MM.1S (cell line): ENCODE results near the gene RPA3.

ENCODE experiments used
- DNase-seq: peaks from one replicate; pipeline ENCODE4 v3.0.0-alpha.2; 2015
- H2AFZ ChIP-seq: fragments of 300-600 bp; sonication (generic); 2 replicates; pipeline ENCODE4 v1.6.0; 2016; ENCODE audit warnings: antibody characterized with exemption, low read length
- H3F3A ChIP-seq: fragments of 300-600 bp; sonication (generic); 2 replicates; pipeline ENCODE4 v1.6.1; 2016; ENCODE audit warnings: mild to moderate bottlenecking, antibody characterized with exemption, low read length, moderate library complexity, mixed read lengths; ENCODE audit not compliant: insufficient read depth
- H3K27ac ChIP-seq: fragments of 300-600 bp; sonication (generic); 2 replicates; pipeline ENCODE4 v1.5.1; 2016; ENCODE audit warnings: mild to moderate bottlenecking, low read length
- H3K27me3 ChIP-seq: fragments of 300-600 bp; sonication (generic); replicated peaks from 2 replicates; pipeline ENCODE4 v1.6.0; 2016; ENCODE audit warnings: low read length; ENCODE audit not compliant: insufficient read depth
- H3K36me3 ChIP-seq: fragments of 300-600 bp; sonication (generic); replicated peaks from 2 replicates; pipeline ENCODE4 v1.6.1; 2016; ENCODE audit warnings: mild to moderate bottlenecking, low read length, mixed read lengths; ENCODE audit not compliant: insufficient read depth
- H3K4me1 ChIP-seq: fragments of 300-600 bp; sonication (generic); 2 replicates; pipeline ENCODE4 v1.6.1; 2016; ENCODE audit warnings: low read length, mixed read lengths
- H3K4me2 ChIP-seq: fragments of 300-600 bp; sonication (generic); 2 replicates; pipeline ENCODE4 v1.6.0; 2016; ENCODE audit warnings: low read depth, low read length
- H3K4me3 ChIP-seq: fragments of 300-600 bp; sonication (generic); 2 replicates; pipeline ENCODE4 v1.5.1; 2016; ENCODE audit warnings: low read length, mixed read lengths
- H3K79me2 ChIP-seq: fragments of 300-600 bp; sonication (generic); 2 replicates; pipeline ENCODE4 v1.6.1; 2016; ENCODE audit warnings: mixed run types, low read length, mixed read lengths
- H3K9ac ChIP-seq: fragments of 300-600 bp; sonication (generic); 2 replicates; pipeline ENCODE4 v1.6.1; 2016; ENCODE audit warnings: low read length, mixed read lengths
- H3K9me2 ChIP-seq: fragments of 300-600 bp; sonication (generic); replicated peaks from 2 replicates; pipeline ENCODE4 v1.6.1; 2016; ENCODE audit warnings: mild to moderate bottlenecking, low read length, mixed read lengths; ENCODE audit not compliant: insufficient read depth
- H3K9me3 ChIP-seq: fragments of 300-600 bp; sonication (generic); replicated peaks from 2 replicates; pipeline ENCODE4 v1.6.1; 2016; ENCODE audit warnings: mild to moderate bottlenecking, low read length, mixed read lengths; ENCODE audit not compliant: insufficient read depth
- H4K20me1 ChIP-seq: fragments of 300-600 bp; sonication (generic); 2 replicates; pipeline ENCODE4 v1.6.1; 2016; ENCODE audit warnings: mild to moderate bottlenecking, low read length, moderate library complexity, mixed read lengths; ENCODE audit not compliant: insufficient read depth
- CTCF ChIP-seq: fragments of 300-600 bp; sonication (generic); IDR thresholded peaks from 2 replicates; pipeline ENCODE4 v1.5.1; 2016; ENCODE audit warnings: antibody characterized with exemption, low read length, mixed read lengths
- EZH2 ChIP-seq: fragments of 300-600 bp; sonication (generic); optimal IDR thresholded peaks from 2 replicates; pipeline ENCODE3; 2017; ENCODE audit warnings: low read depth, mild to moderate bottlenecking, antibody characterized with exemption, low read length, mixed read lengths
- EZH2phosphoT487 ChIP-seq: fragments of 300-600 bp; sonication (generic); IDR thresholded peaks from 2 replicates; pipeline ENCODE4 v1.6.1; 2018; ENCODE audit warnings: antibody characterized with exemption, low read length

Gene RPA3

GRCh38 chr7:7750571-7751242 is 32.3 kb upstream of the RPA3 start:
- Histone ChIP-seq H3K36me3 (no peaks in the 10 kb centered on the region), H4K20me1 (no peaks in the 10 kb centered on the region), H3K9ac (no peak overlapping the region), H3K27me3 (no peaks in the 10 kb centered on the region), H3K9me3 (no peaks in the 10 kb centered on the region), H3K4me3 (peak overlapping the region; percentile 20; the same call in 1 of the 2 replicates), H3K27ac (no peak overlapping the region), H3K79me2 (no peaks in the 10 kb centered on the region), H3F3A (no peaks in the 10 kb centered on the region), H3K4me1 (peaks cover 14% of the 10 kb centered on the region), H3K9me2 (no peaks in the 10 kb centered on the region), H3K4me2 (peak overlapping the region; percentile 56), H2AFZ (no peak overlapping the region)
- TF ChIP-seq EZH2 (no peak), CTCF (no peak; the same call in 1 of the 2 replicates), EZH2phosphoT487 (no peak)
- no peak for DNase-seq

GRCh38 chr7:7746458-7746857 is 28.1 kb upstream of the RPA3 start:
- Histone ChIP-seq H3F3A (no peaks in the 10 kb centered on the region), H3K27ac (no peak overlapping the region), H3K9me2 (no peaks in the 10 kb centered on the region), H3K9me3 (no peaks in the 10 kb centered on the region), H3K79me2 (no peaks in the 10 kb centered on the region), H3K4me3 (no peak overlapping the region), H3K27me3 (no peaks in the 10 kb centered on the region), H3K9ac (no peak overlapping the region), H3K4me1 (peaks cover 11% of the 10 kb centered on the region), H3K36me3 (no peaks in the 10 kb centered on the region), H2AFZ (no peak overlapping the region), H4K20me1 (no peaks in the 10 kb centered on the region), H3K4me2 (no peak overlapping the region)
- TF ChIP-seq CTCF, result no peak
- no peak for TF ChIP-seq EZH2phosphoT487
- no peak for TF ChIP-seq EZH2
- DNase-seq, result no peak

GRCh38 chr7:7745966-7746365 is 27.6 kb upstream of the RPA3 start:
- H3K9ac ChIP-seq, result no peak overlapping the region
- no peaks in the 10 kb centered on the region for H3K9me3 ChIP-seq
- H3K79me2 ChIP-seq, result no peaks in the 10 kb centered on the region
- peaks cover 6% of the 10 kb centered on the region for H3K4me1 ChIP-seq
- no peak overlapping the region for H3K4me3 ChIP-seq
- no peak overlapping the region for H2AFZ ChIP-seq
- TF ChIP-seq EZH2 (no peak), EZH2phosphoT487 (no peak), CTCF (no peak)
- no peaks in the 10 kb centered on the region for H3K36me3 ChIP-seq
- H3F3A ChIP-seq, result no peaks in the 10 kb centered on the region
- H3K4me2 ChIP-seq, result no peak overlapping the region
- no peak for DNase-seq
- no peaks in the 10 kb centered on the region for H3K27me3 ChIP-seq
- no peak overlapping the region for H3K27ac ChIP-seq
- no peaks in the 10 kb centered on the region for H3K9me2 ChIP-seq
- H4K20me1 ChIP-seq, result no peaks in the 10 kb centered on the region
